Loucy (cell line): ENCODE results near the gene DEDD.

Experiments used
- H2AFZ ChIP-seq: fragments of 200-600 bp; sonication (generic); 2 replicates; pipeline ENCODE4 v1.6.0; 2016; ENCODE audit warnings: antibody characterized with exemption, mild to moderate bottlenecking, low read length, moderate library complexity
- H3F3A ChIP-seq: fragments of 200-600 bp; 2 replicates; pipeline ENCODE4 v1.6.0; 2016; ENCODE audit warnings: antibody characterized with exemption, low read depth, mild to moderate bottlenecking
- H3K27me3 ChIP-seq: fragments of 200-600 bp; sonication (generic); 2 replicates; pipeline ENCODE4 v1.6.1; 2014; ENCODE audit warnings: low read length, mild to moderate bottlenecking; ENCODE audit not compliant: insufficient read depth, poor library complexity, severe bottlenecking
- H3K36me3 ChIP-seq: fragments of 200-600 bp; sonication (generic); 2 replicates; pipeline ENCODE4 v1.6.1; 2016; ENCODE audit warnings: low read length; ENCODE audit not compliant: insufficient read depth
- H3K4me1 ChIP-seq: fragments of 200-600 bp; sonication (generic); 2 replicates; pipeline ENCODE4 v1.5.1; 2014; ENCODE audit warnings: low read length, mild to moderate bottlenecking; ENCODE audit not compliant: insufficient read depth, poor library complexity, severe bottlenecking
- H3K4me2 ChIP-seq: fragments of 200-600 bp; sonication (generic); 2 replicates; pipeline ENCODE4 v1.6.0; 2014; ENCODE audit warnings: antibody characterized with exemption, low read length, low read depth, mild to moderate bottlenecking; ENCODE audit not compliant: poor library complexity, severe bottlenecking
- H3K4me3 ChIP-seq: fragments of 200-600 bp; sonication (generic); 2 replicates; pipeline ENCODE4 v1.5.1; 2014; ENCODE audit warnings: low read length, mild to moderate bottlenecking, mixed read lengths; ENCODE audit not compliant: poor library complexity, severe bottlenecking
- H3K79me2 ChIP-seq: fragments of 200-600 bp; sonication (generic); 2 replicates; pipeline ENCODE4 v1.6.1; 2014; ENCODE audit warnings: low read length; ENCODE audit not compliant: insufficient read depth
- H3K9ac ChIP-seq: fragments of 200-600 bp; sonication (generic); 2 replicates; pipeline ENCODE4 v1.6.0; 2014; ENCODE audit warnings: mild to moderate bottlenecking, low read depth, low read length, moderate library complexity; ENCODE audit not compliant: poor library complexity, severe bottlenecking
- H3K9me2 ChIP-seq: fragments of 200-600 bp; sonication (generic); replicated peaks from 2 replicates; pipeline ENCODE4 v1.6.1; 2016; ENCODE audit warnings: low read depth, low read length, mixed read lengths
- H3K9me3 ChIP-seq: fragments of 200-600 bp; sonication (generic); 2 replicates; pipeline ENCODE4 v1.6.1; 2014; ENCODE audit warnings: mild to moderate bottlenecking, antibody characterized with exemption, low read length, low read depth; ENCODE audit not compliant: insufficient read depth
- H4K20me1 ChIP-seq: fragments of 200-600 bp; sonication (generic); 2 replicates; pipeline ENCODE4 v1.6.0; 2014; ENCODE audit warnings: antibody characterized with exemption, low read length, mild to moderate bottlenecking; ENCODE audit not compliant: insufficient read depth, poor library complexity, severe bottlenecking
- CTCF ChIP-seq: fragments of 200-600 bp; sonication (generic); conservative IDR thresholded peaks from 2 replicates; pipeline ENCODE4 v1.5.1; 2014; ENCODE audit warnings: mild to moderate bottlenecking, antibody characterized with exemption, low read length
- EZH2phosphoT487 ChIP-seq: fragments of 200-600 bp; IDR thresholded peaks from 2 replicates; pipeline ENCODE4 v1.6.1; 2018; ENCODE audit warnings: antibody characterized with exemption, mild to moderate bottlenecking, moderate library complexity, borderline replicate concordance

The DEDD gene

GRCh38 chr1:161166669-161167548, 34.4 kb upstream of the DEDD start:
- Histone ChIP-seq H3F3A (no peaks in the 10 kb centered on the region), H3K9ac (peak overlapping the region; percentile 83), H3K27me3 (no peaks in the 10 kb centered on the region), H2AFZ (peak overlapping the region; percentile 76), H4K20me1 (no peaks in the 10 kb centered on the region), H3K36me3 (peaks cover 16% of the 10 kb centered on the region; the same call in 1 of the 2 replicates), H3K4me2 (peak overlapping the region; percentile 89), H3K79me2 (peaks cover 4% of the 10 kb centered on the region; the same call in 1 of the 2 replicates), H3K9me2 (no peaks in the 10 kb centered on the region), H3K9me3 (no peaks in the 10 kb centered on the region), H3K4me1 (peaks cover 11% of the 10 kb centered on the region), H3K4me3 (peak overlapping the region; percentile 88)
- no peak for TF ChIP-seq EZH2phosphoT487
- TF ChIP-seq CTCF = no peak

- H3K4me3 ChIP-seq = peak within 1 kb of the TSS; percentile 88
- peaks cover 14% of the 10 kb centered on the region for H3K4me1 ChIP-seq
- H3K79me2 ChIP-seq = peaks cover 11% of the 10 kb centered on the region; the same call in 1 of the 2 replicates
- H3F3A ChIP-seq = no peaks in the 10 kb centered on the region
- peaks cover 7% of the 10 kb centered on the region; the same call in 1 of the 2 replicates for H3K36me3 ChIP-seq
- H3K4me2 ChIP-seq = peak within 1 kb of the TSS; percentile 89
- H4K20me1 ChIP-seq = no peaks in the 10 kb centered on the region
- TF ChIP-seq CTCF = peak; percentile 83
- no peak for TF ChIP-seq EZH2phosphoT487
- peak within 1 kb of the TSS; percentile 76 for H2AFZ ChIP-seq
- H3K9ac ChIP-seq = peak within 1 kb of the TSS; percentile 83
- no peaks in the 10 kb centered on the region for H3K9me2 ChIP-seq
- H3K27me3 ChIP-seq = no peaks in the 10 kb centered on the region
- no peaks in the 10 kb centered on the region for H3K9me3 ChIP-seq
Measured at GRCh38 chr1:161165742-161166668, 33.5 kb upstream of the DEDD start, which contains the start of gene PPOX. Gene PPOX, plus strand, starts transcription at chr1:161166426. Its CDS starts 422 bp downstream, at chr1:161166848.

GRCh38 chr1:161164901-161165610, 32.6 kb upstream of the DEDD start:
- H3K4me3 ChIP-seq = peak overlapping the region; percentile 88
- no peaks in the 10 kb centered on the region for H3K9me3 ChIP-seq
- peak overlapping the region; percentile 62 for H3K9ac ChIP-seq
- no peaks in the 10 kb centered on the region for H3K27me3 ChIP-seq
- no peaks in the 10 kb centered on the region for H3K36me3 ChIP-seq
- no peak for TF ChIP-seq EZH2phosphoT487
- no peak for TF ChIP-seq CTCF
- H3K4me2 ChIP-seq = peak overlapping the region; percentile 89
- no peaks in the 10 kb centered on the region for H3F3A ChIP-seq
- H2AFZ ChIP-seq = no peak overlapping the region
- H3K79me2 ChIP-seq = peaks cover 21% of the 10 kb centered on the region
- H4K20me1 ChIP-seq = no peaks in the 10 kb centered on the region
- H3K4me1 ChIP-seq = peaks cover 24% of the 10 kb centered on the region
- no peaks in the 10 kb centered on the region for H3K9me2 ChIP-seq
